Measurements from ENCODE around the gene ADARB1. TPM values are rescaled to one million over a fixed set of nuclear protein-coding genes. Genes with fewer than 3 reads are reported as not detected.
"Not testable (repeated sequence)": the region's sequence is repeated elsewhere in the genome, so short reads cannot be mapped to it uniquely, and the experiment has no call there.

Gene ADARB1
- total RNA-seq, 4 donors from 2014 or later, result 18.2 to 57.6 (median 32.0) TPM

DNA sequence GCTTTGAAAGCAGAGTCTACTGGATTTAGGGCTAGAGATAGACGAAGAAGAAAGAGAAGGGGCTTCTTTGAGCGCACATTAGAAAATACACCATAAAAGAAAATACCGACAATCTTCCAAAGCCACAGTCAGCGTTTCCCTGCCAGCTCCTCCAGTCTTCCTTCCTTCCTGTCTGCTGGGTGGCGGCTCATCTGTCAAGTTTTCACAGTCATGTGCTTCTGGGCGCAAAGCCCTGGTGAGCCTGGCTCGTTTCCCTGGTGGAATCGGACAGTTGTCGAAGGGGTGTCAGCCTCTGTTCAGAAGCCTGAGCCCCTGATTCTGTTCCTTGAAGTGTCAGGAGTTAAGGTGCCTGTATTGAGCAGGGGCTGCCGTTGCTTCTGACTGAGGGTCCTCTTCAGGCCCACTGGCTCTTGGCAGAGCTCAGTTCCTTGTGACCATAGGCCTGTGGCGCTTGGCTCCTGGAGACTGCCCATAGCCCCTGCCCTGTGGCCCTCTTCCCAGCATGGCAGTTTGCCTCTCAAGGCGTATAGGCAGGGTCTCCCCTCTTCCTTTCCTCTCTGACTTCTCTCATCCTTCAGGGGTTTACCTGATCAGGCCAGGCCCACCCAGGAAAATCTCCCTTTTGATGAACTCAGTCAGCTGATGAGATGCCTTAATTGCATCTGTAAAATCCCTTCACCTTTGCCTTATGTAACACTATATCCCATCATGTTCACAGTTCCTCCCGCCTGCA is 58.6 kb downstream of the ADARB1 start:
- peaks cover 3 to 65% (median 29%) of the 10 kb centered on the region in 4 donors for H3K4me1 ChIP-seq
- H3K4me3 ChIP-seq, result no peak overlapping the region
- H3K9me3 ChIP-seq, result no peaks in the 10 kb centered on the region
- TF ChIP-seq POLR2A (IDR thresholded peaks at IDR 0.05) (no peak), EP300 (IDR thresholded peaks at IDR 0.05) (peak in 1 of 2 donors; percentile 38)
- H3K27ac ChIP-seq, result peak overlapping the region in 1 of 4 donors; percentile 6
- no peaks in the 10 kb centered on the region for H3K27me3 ChIP-seq
- peak in 1 of 2 donors; percentile 43 for DNase-seq (ENCODE audit: low spot score in 2 of 2)
- H3K36me3 ChIP-seq, result peaks cover 0 to 4% (median 0%) of the 10 kb centered on the region in 3 donors
- 79 to 81% methylated on average over 13 of the region's 13 CpGs for WGBS, 2 donors

GRCh38 chr21:45133574-45134278 is 59.3 kb downstream of the ADARB1 start:
- H3K27ac ChIP-seq; H3K4me3 ChIP-seq; H3K27me3 ChIP-seq; DNase-seq (ENCODE audit: low spot score in 2 of 2); H3K9me3 ChIP-seq; H3K36me3 ChIP-seq: not testable (repeated sequence)
- peaks cover 3 to 63% (median 23%) of the 10 kb centered on the region in 4 donors for H3K4me1 ChIP-seq
- 96% methylated on average over 34 to 47 of the region's 60 CpGs for WGBS, 2 donors

DNA sequence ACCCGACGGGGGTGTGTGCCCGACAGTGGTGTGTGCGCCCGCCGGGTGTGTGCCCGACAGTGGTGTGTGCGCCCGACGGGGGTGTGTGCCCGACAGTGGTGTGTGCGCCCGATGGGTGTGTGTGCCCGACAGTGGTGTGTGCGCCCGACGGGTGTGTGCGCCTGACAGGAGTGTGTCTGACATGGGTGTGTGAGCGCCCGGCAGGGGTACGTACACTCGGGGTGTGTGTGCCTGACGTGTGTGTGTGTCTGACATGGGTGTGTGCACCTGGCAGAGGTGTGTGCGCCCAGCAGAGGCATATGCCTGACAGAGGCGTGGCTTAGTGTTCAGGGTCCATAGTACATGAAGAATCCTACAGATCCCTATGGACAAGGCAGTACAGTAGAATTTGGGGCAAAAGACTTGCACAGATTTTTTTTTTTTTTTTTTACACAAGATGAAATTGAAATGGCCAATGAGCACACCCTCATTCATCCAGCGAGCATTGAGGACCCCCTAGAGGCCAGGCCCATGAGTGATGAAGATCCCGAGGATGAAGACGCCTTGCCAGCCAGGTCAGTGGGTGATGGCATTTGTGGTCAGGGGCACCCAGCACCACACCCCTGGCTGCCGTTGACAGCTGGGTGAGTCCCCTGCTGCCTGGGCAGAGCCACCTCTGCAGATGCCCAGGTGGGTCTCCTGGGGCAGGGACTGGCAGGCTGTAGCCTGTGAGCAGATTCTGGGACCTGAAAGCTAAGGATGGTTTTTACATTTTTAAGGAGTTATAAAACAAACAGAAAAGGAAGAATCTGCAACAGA is 60.1 kb downstream of the ADARB1 start:
- Histone ChIP-seq H3K27me3 (no peaks in the 10 kb centered on the region), H3K9me3 (no peaks in the 10 kb centered on the region), H3K4me3 (no peak overlapping the region), H3K36me3 (peaks cover 0 to 4% (median 0%) of the 10 kb centered on the region in 3 donors), H3K4me1 (peaks cover 3 to 56% (median 16%) of the 10 kb centered on the region in 4 donors), H3K27ac (peak overlapping the region in 1 of 4 donors; percentile 3)
- no peak for TF ChIP-seq EP300 (IDR thresholded peaks at IDR 0.05)
- TF ChIP-seq POLR2A (IDR thresholded peaks at IDR 0.05), result no peak
- no peak for TF ChIP-seq CTCF (IDR thresholded peaks at IDR 0.05)
- WGBS, 2 donors, result 90 to 91% methylated on average over 22 to 27 of the region's 29 CpGs
- no peak for DNase-seq (ENCODE audit: low spot score in 2 of 2)

DNA sequence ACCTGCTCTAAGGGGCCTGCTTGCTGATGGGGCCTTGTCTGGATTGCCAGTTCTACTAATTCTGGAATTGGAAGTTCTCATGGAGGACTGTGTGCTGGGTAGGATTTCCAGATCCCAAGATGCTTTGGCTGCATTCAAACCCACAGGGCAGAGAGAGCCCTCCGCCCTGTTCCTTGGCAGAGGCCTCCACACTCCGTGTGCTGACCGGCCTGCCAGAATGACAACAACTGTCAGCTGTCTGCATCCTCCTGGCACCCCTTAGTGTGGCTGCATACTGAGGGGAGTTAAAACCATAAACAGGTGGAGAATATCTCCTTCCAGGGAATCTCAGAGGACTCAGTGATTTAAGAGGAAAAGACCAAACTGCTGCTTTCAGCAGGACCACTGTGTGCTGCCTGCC is 60.7 kb downstream of the ADARB1 start:
- peaks cover 0 to 4% (median 0%) of the 10 kb centered on the region in 3 donors for H3K36me3 ChIP-seq
- H3K27ac ChIP-seq, result peak overlapping the region in 1 of 4 donors; percentile 3
- H3K4me1 ChIP-seq, result peaks cover 3 to 49% (median 10%) of the 10 kb centered on the region in 4 donors
- no peaks in the 10 kb centered on the region for H3K27me3 ChIP-seq
- TF ChIP-seq EP300 (IDR thresholded peaks at IDR 0.05), result peak in 1 of 2 donors; percentile 34
- TF ChIP-seq POLR2A (IDR thresholded peaks at IDR 0.05), result no peak
- no peak for DNase-seq (ENCODE audit: low spot score in 2 of 2)
- H3K4me3 ChIP-seq, result no peak overlapping the region
- WGBS, 2 donors, result 72 to 76% methylated on average over 3 of the region's 3 CpGs
- H3K9me3 ChIP-seq, result no peaks in the 10 kb centered on the region

- peaks cover 0 to 4% (median 0%) of the 10 kb centered on the region in 3 donors for H3K36me3 ChIP-seq
- 81 to 83% methylated on average over 9 of the region's 9 CpGs for WGBS, 2 donors
- no peaks in the 10 kb centered on the region for H3K27me3 ChIP-seq
- no peaks in the 10 kb centered on the region for H3K9me3 ChIP-seq
- no peak overlapping the region for H3K4me3 ChIP-seq
- H3K27ac ChIP-seq, result no peak overlapping the region
- peaks cover 3 to 43% (median 5%) of the 10 kb centered on the region in 4 donors for H3K4me1 ChIP-seq
- TF ChIP-seq EP300 (IDR thresholded peaks at IDR 0.05) (no peak), CTCF (IDR thresholded peaks at IDR 0.05) (no peak), POLR2A (IDR thresholded peaks at IDR 0.05) (no peak)
- DNase-seq (ENCODE audit: low spot score in 2 of 2), result no peak
These were observed 61.5 kb downstream of the ADARB1 start for GRCh38 chr21:45135868-45136267.

- Histone ChIP-seq H3K27me3 (no peaks in the 10 kb centered on the region), H3K36me3 (peaks cover 0 to 4% (median 0%) of the 10 kb centered on the region in 3 donors), H3K4me1 (peaks cover 0 to 37% (median 0%) of the 10 kb centered on the region in 4 donors), H3K9me3 (no peaks in the 10 kb centered on the region), H3K4me3 (no peak overlapping the region), H3K27ac (no peak overlapping the region)
- TF ChIP-seq CTCF (IDR thresholded peaks at IDR 0.05) (no peak), EP300 (IDR thresholded peaks at IDR 0.05) (no peak), POLR2A (IDR thresholded peaks at IDR 0.05) (no peak)
- no peak for DNase-seq (ENCODE audit: low spot score in 2 of 2)
- 85 to 86% methylated on average over 8 of the region's 8 CpGs for WGBS, 2 donors
These were observed 62.1 kb downstream of the ADARB1 start for GRCh38 chr21:45136500-45136899.

Measured in tibial nerve (tissue), 4 donors.